ENCODE results near the gene LLPH. TPM values are rescaled to one million over a fixed set of nuclear protein-coding genes. Genes with fewer than 3 reads are reported as not detected.
A peak's percentile ranks its signal among the peaks of the same experiment; 100 is the strongest.

Gene LLPH
- total and polyA plus RNA-seq, 2 of the 13 experiments (the other 11 are each of a cell fraction or from before 2014, with no cell fraction given) = 4.2 to 25.6 TPM

- TF ChIP-seq ARID4A (CRISPR knock-in tag; IDR thresholded peaks at IDR 0.05; ENCODE audit: borderline replicate concordance) = peak; percentile 70; the same call in 1 of the 2 replicates
- no peak for TF ChIP-seq EZH2 (conservative IDR thresholded peaks at IDR 0.05; ENCODE audit: low read depth, low read length)
- peak; percentile 84; the same call in 1 of the 2 replicates for TF ChIP-seq ZBTB38 (CRISPR knock-in tag; IDR thresholded peaks at IDR 0.05)
- TF ChIP-seq FLYWCH1 (CRISPR knock-in tag; IDR thresholded peaks at IDR 0.05) = no peak
- no peak for TF ChIP-seq NAIF1 (CRISPR knock-in tag; IDR thresholded peaks at IDR 0.05; ENCODE audit: borderline replicate concordance)
- no peak for TF ChIP-seq MATR3 (CRISPR knock-in tag; IDR thresholded peaks at IDR 0.05)
- peak; percentile 36 for TF ChIP-seq PTBP1 (IDR thresholded peaks at IDR 0.05; ENCODE audit: low read depth, low read length, poor library complexity, severe bottlenecking)
- TF ChIP-seq, protein P1, sequence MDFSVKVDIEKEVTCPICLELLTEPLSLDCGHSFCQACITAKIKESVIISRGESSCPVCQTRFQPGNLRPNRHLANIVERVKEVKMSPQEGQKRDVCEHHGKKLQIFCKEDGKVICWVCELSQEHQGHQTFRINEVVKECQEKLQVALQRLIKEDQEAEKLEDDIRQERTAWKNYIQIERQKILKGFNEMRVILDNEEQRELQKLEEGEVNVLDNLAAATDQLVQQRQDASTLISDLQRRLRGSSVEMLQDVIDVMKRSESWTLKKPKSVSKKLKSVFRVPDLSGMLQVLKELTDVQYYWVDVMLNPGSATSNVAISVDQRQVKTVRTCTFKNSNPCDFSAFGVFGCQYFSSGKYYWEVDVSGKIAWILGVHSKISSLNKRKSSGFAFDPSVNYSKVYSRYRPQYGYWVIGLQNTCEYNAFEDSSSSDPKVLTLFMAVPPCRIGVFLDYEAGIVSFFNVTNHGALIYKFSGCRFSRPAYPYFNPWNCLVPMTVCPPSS (IDR thresholded peaks at IDR 0.05) = no peak
- TF ChIP-seq ZNF562 (CRISPR knock-in tag; IDR thresholded peaks at IDR 0.05; ENCODE audit: borderline replicate concordance) = no peak; the same call in 1 of the 2 replicates
- TF ChIP-seq HES4 (CRISPR knock-in tag; IDR thresholded peaks at IDR 0.05; ENCODE audit: borderline replicate concordance) = no peak
- TF ChIP-seq ZNF343 (CRISPR knock-in tag; IDR thresholded peaks at IDR 0.05) = peak; percentile 92
- TF ChIP-seq SETDB1 (CRISPR knock-in tag; IDR thresholded peaks at IDR 0.05; ENCODE audit: borderline replicate concordance) = no peak
- peak; percentile 65; the same call in 1 of the 2 replicates for TF ChIP-seq ZNF773 (CRISPR knock-in tag; IDR thresholded peaks at IDR 0.05; ENCODE audit: borderline replicate concordance)
- peak; percentile 80 for TF ChIP-seq KDM3A (CRISPR knock-in tag; IDR thresholded peaks at IDR 0.05; ENCODE audit: low read depth)
- no peak; the same call in 1 of the 2 replicates for TF ChIP-seq ZNF503 (CRISPR knock-in tag; IDR thresholded peaks at IDR 0.05)
- no peak for TF ChIP-seq ZBTB20 (CRISPR knock-in tag; IDR thresholded peaks at IDR 0.05; ENCODE audit: borderline replicate concordance, low read depth)
Measured at GRCh38 chr12:66169221-66170170, 38.9 kb upstream of the LLPH start, which contains the start of gene TMBIM4 (continued).
